ENCODE measurements around the gene RPN1. TPM values are rescaled to one million over a fixed set of nuclear protein-coding genes. Genes with fewer than 3 reads are reported as not detected.
A peak's percentile ranks its signal among the peaks of the same experiment; 100 is the strongest.

Gene RPN1
- total and polyA plus RNA-seq, 2 of the 13 experiments (the other 11 are each of a cell fraction or from before 2014, with no cell fraction given): 290 to 342 TPM

- no peak; the same call in 1 of the 2 replicates for TF ChIP-seq ZNF567 (CRISPR knock-in tag; IDR thresholded peaks at IDR 0.05; ENCODE audit: borderline replicate concordance)
- TF ChIP-seq ZNF232 (CRISPR knock-in tag; IDR thresholded peaks at IDR 0.05; ENCODE audit: borderline replicate concordance): peak; percentile 52; the same call in 1 of the 2 replicates
- TF ChIP-seq TEAD3 (CRISPR knock-in tag; optimal IDR thresholded peaks at IDR 0.05; ENCODE audit: borderline replicate concordance): peak; percentile 45
- TF ChIP-seq ARNTL (CRISPR knock-in tag; IDR thresholded peaks at IDR 0.05): 0 out of 2 replicates have a peak, but pooled peaks have one; percentile 37
- no peak; the same call in 1 of the 2 replicates for TF ChIP-seq MXD4 (CRISPR knock-in tag; IDR thresholded peaks at IDR 0.05)
- TF ChIP-seq, protein P1, sequence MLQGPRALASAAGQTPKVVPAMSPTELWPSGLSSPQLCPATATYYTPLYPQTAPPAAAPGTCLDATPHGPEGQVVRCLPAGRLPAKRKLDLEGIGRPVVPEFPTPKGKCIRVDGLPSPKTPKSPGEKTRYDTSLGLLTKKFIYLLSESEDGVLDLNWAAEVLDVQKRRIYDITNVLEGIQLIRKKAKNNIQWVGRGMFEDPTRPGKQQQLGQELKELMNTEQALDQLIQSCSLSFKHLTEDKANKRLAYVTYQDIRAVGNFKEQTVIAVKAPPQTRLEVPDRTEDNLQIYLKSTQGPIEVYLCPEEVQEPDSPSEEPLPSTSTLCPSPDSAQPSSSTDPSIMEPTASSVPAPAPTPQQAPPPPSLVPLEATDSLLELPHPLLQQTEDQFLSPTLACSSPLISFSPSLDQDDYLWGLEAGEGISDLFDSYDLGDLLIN (CRISPR knock-in tag; IDR thresholded peaks at IDR 0.05; ENCODE audit: borderline replicate concordance): peak; percentile 66; the same call in 1 of the 2 replicates
- TF ChIP-seq ZMAT3 (CRISPR knock-in tag; conservative IDR thresholded peaks at IDR 0.05): peak; percentile 51; the same call in 1 of the 2 replicates
- no peak for TF ChIP-seq KIAA2018 (CRISPR knock-in tag; IDR thresholded peaks at IDR 0.05; ENCODE audit: borderline replicate concordance)
- TF ChIP-seq, protein P2, sequence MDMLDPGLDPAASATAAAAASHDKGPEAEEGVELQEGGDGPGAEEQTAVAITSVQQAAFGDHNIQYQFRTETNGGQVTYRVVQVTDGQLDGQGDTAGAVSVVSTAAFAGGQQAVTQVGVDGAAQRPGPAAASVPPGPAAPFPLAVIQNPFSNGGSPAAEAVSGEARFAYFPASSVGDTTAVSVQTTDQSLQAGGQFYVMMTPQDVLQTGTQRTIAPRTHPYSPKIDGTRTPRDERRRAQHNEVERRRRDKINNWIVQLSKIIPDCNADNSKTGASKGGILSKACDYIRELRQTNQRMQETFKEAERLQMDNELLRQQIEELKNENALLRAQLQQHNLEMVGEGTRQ (IDR thresholded peaks at IDR 0.05; ENCODE audit: low read depth, low read length): peak; percentile 39; the same call in 1 of the 2 replicates
- TF ChIP-seq, protein P2 (CRISPR knock-in tag; IDR thresholded peaks at IDR 0.05; ENCODE audit: borderline replicate concordance): no peak; the same call in 1 of the 2 replicates
- TF ChIP-seq MXD3 (CRISPR knock-in tag; IDR thresholded peaks at IDR 0.05): peak; percentile 58; the same call in 1 of the 2 replicates
- TF ChIP-seq ZNF337 (CRISPR knock-in tag; IDR thresholded peaks at IDR 0.05; ENCODE audit: borderline replicate concordance, low read depth): no peak
- TF ChIP-seq MYC (CRISPR knock-in tag; IDR thresholded peaks at IDR 0.05; ENCODE audit: borderline replicate concordance): peak; percentile 69
- no peak for TF ChIP-seq ZNF605 (CRISPR knock-in tag; IDR thresholded peaks at IDR 0.05)
- TF ChIP-seq MAFG (CRISPR knock-in tag; IDR thresholded peaks at IDR 0.05): no peak
- TF ChIP-seq ZNF816 (CRISPR knock-in tag; IDR thresholded peaks at IDR 0.05; ENCODE audit: borderline replicate concordance): peak; percentile 57; the same call in 1 of the 2 replicates
Observed at GRCh38 chr3:128650096-128651050, at the start of gene RPN1 (continued).

Measured in HepG2 (cell line).